ENCODE data around the gene PLEKHA6.
"Not testable (repeated sequence)": the region's sequence is repeated elsewhere in the genome, so short reads cannot be mapped to it uniquely, and the experiment has no call there.

Gene PLEKHA6

GRCh38 chr1:204258213-204259115 is 101.3 kb downstream of the PLEKHA6 start:
- DNase-seq: no peak

GRCh38 chr1:204257446-204257845 is 102.3 kb downstream of the PLEKHA6 start:
- no peak for DNase-seq

GRCh38 chr1:204256531-204256930 is 103.2 kb downstream of the PLEKHA6 start:
- DNase-seq: no peak

- no peak for DNase-seq
These were observed 103.8 kb downstream of the PLEKHA6 start for GRCh38 chr1:204255966-204256365.

GRCh38 chr1:204255225-204255624 is 104.5 kb downstream of the PLEKHA6 start:
- DNase-seq: no peak

- no peak for DNase-seq
These were observed 105.6 kb downstream of the PLEKHA6 start for GRCh38 chr1:204254031-204254661.

- DNase-seq: no peak
These were observed 107.6 kb downstream of the PLEKHA6 start for GRCh38 chr1:204251926-204252689.

GRCh38 chr1:204251286-204251685 is 108.4 kb downstream of the PLEKHA6 start:
- no peak for DNase-seq

- DNase-seq: no peak
These were observed 109.2 kb downstream of the PLEKHA6 start for GRCh38 chr1:204250428-204251030.

- DNase-seq: no peak
These were observed 109.8 kb downstream of the PLEKHA6 start for GRCh38 chr1:204249736-204250427.

GRCh38 chr1:204248954-204249353 is 110.8 kb downstream of the PLEKHA6 start:
- DNase-seq: no peak

GRCh38 chr1:204246876-204247275 is 112.9 kb downstream of the PLEKHA6 start:
- DNase-seq: no peak

GRCh38 chr1:204242920-204243319 is 116.8 kb downstream of the PLEKHA6 start:
- no peak for DNase-seq

GRCh38 chr1:204241914-204242313 is 117.8 kb downstream of the PLEKHA6 start:
- no peak for DNase-seq

GRCh38 chr1:204241050-204241449 is 118.7 kb downstream of the PLEKHA6 start:
- no peak for DNase-seq

GRCh38 chr1:204240233-204240632 is 119.5 kb downstream of the PLEKHA6 start:
- DNase-seq: no peak

- not testable (repeated sequence) for DNase-seq
These were observed 120.3 kb downstream of the PLEKHA6 start for GRCh38 chr1:204239401-204239800.

- not testable (repeated sequence) for DNase-seq
These were observed 121.2 kb downstream of the PLEKHA6 start for GRCh38 chr1:204238520-204238919.

GRCh38 chr1:204237515-204237914 is 122.2 kb downstream of the PLEKHA6 start:
- not testable (repeated sequence) for DNase-seq

GRCh38 chr1:204232526-204232925 is 127.2 kb downstream of the PLEKHA6 start:
- no peak for DNase-seq

GRCh38 chr1:204230211-204230610 is 129.5 kb downstream of the PLEKHA6 start:
- no peak for DNase-seq

- DNase-seq: no peak
These were observed 130.8 kb downstream of the PLEKHA6 start for GRCh38 chr1:204228896-204229295.

Data from activated CD4-positive, CD25-positive, alpha-beta regulatory T cell treated with anti-CD3 and anti-CD28 coated beads, Interleukin-2, amount 50 U/mL, for 72 hours (primary cell).